MG63 (cell line): ENCODE data around the gene OR52K2. TPM values are rescaled to one million over a fixed set of nuclear protein-coding genes. Genes with fewer than 3 reads are reported as not detected.

Experiments used
- total RNA-seq: library from RNA; depleted of rRNA; stranded (reverse); fragments of >200 nt; shearing (Covaris generic); gene quantifications from 2 replicates; pipeline ENCODE4 v1.2.3, GENCODE V29; 2014; ENCODE audit warnings: low replicate concordance; rRNA removed

The OR52K2 gene
- total RNA-seq, 1 experiment from 2014 or later, result not detected

Other genes starting within 250 kb of the OR52K2 start
- gene OR52B4, start 80.9 kb upstream of the OR52K2 start, total RNA-seq, result not detected in 2 replicates
- gene TRIM21, start 55.6 kb upstream of the OR52K2 start, total RNA-seq, result 13.7 and 24.8 TPM in 2 replicates
- gene OR52K1, start 33.4 kb downstream of the OR52K2 start, total RNA-seq, result not detected in 2 replicates
- not detected in 2 replicates for gene OR52M1, start 95.9 kb downstream of the OR52K2 start, total RNA-seq
- not detected in 2 replicates for gene OR52I2, start 132.4 kb downstream of the OR52K2 start, total RNA-seq
- gene OR52I1, start 144.7 kb downstream of the OR52K2 start, total RNA-seq, result not detected in 2 replicates
- gene TRIM68, start 158.9 kb downstream of the OR52K2 start, total RNA-seq, result 6.2 and 9.9 TPM in 2 replicates
- gene OR51D1, start 188.2 kb downstream of the OR52K2 start, total RNA-seq, result not detected in 2 replicates
- not detected in 2 replicates for gene OR51E1, start 194.7 kb downstream of the OR52K2 start, total RNA-seq
- 0.23 and 3.5 TPM in 2 replicates for gene OR51E2, start 248.6 kb downstream of the OR52K2 start, total RNA-seq